A549 (cell line): ENCODE measurements around the gene LCE3D. TPM values are rescaled to one million over a fixed set of nuclear protein-coding genes. Genes with fewer than 3 reads are reported as not detected.
A peak's percentile ranks its signal among the peaks of the same experiment; 100 is the strongest.

Experiments
- ATAC-seq, 2 experiments: fragments of 200-7000 bp in 1 of 2; fragments of >200 bp in 1 of 2; cut with Nextera tagmentation in 1 of 2; cut with Tn5 transposase in 1 of 2; 3 replicates each; pipeline versions ENCODE4 v1.8.0 to v1.9.1; 2018 to 2020; ENCODE audit warnings: mild to moderate bottlenecking in 1 of 2, moderate library complexity in 1 of 2
- CTCF ChIA-PET: fragments of 300-600 bp; sonication (Branson Sonifier 250); formaldehyde crosslinking; extraction: SDS; loops from one replicate; lab custom pipeline; 2021; ENCODE audit warnings: antibody characterized with exemption, inconsistent platforms; lab: Yijun Ruan, JAX
- POLR2A ChIA-PET: fragments of 350-600 bp; formaldehyde crosslinking; extraction: SDS; loops from one replicate; lab custom pipeline; 2021; ENCODE audit warnings: antibody characterized with exemption, inconsistent platforms; lab: Yijun Ruan, JAX
- DNase-seq, 2 experiments: peaks; one replicate each; pipeline versions ENCODE4 v3.0.0 to v3.0.0-alpha.2; 2011 to 2016; ENCODE audit warnings: low read depth in 1 of 2, low spot score in 1 of 2
- FAIRE-seq: peaks from 2 replicates; lab custom pipeline; 2011; peaks lifted over from hg19 to GRCh38; lab: Jason Lieb, UNC
- H3K27ac ChIP-seq, 2 experiments: fragments of >200 bp; sonication (Bioruptor Twin); formaldehyde crosslinking; 3 replicates each; pipeline ENCODE4 v1.5.1; 2016 to 2017
- H3K4me1 ChIP-seq: fragments of >200 bp; sonication (Bioruptor Twin); formaldehyde crosslinking; 3 replicates; pipeline ENCODE4 v1.6.1; 2016
- H3K4me2 ChIP-seq: fragments of >200 bp; sonication (Bioruptor Twin); formaldehyde crosslinking; 3 replicates; pipeline ENCODE4 v1.6.1; 2016
- H3K4me3 ChIP-seq: fragments of >200 bp; sonication (Bioruptor Twin); formaldehyde crosslinking; 3 replicates; pipeline ENCODE4 v1.5.1; 2016
- H3K9me3 ChIP-seq: fragments of >200 bp; sonication (Bioruptor Twin); formaldehyde crosslinking; 3 replicates; pipeline ENCODE4 v1.6.1; 2016
- CEBPB ChIP-seq, 2 experiments: fragments of >200 bp in 1 of 2; sonication (Bioruptor Twin) in 1 of 2; formaldehyde crosslinking in 1 of 2; IDR thresholded peaks; 2 replicates each; pipeline ENCODE4 v1.6.1; 2012 to 2016
- FOSB ChIP-seq: fragments of 250-450 bp; sonication (Bioruptor Pico); IDR thresholded peaks from 2 replicates; pipeline ENCODE4 v1.5.0; 2020; ENCODE audit warnings: mild to moderate bottlenecking, moderate library complexity
- FOSL2 ChIP-seq, 2 experiments: fragments of 450-650 bp in 1 of 2; fragments of >200 bp in 1 of 2; sonication (Bioruptor Twin) in 1 of 2; formaldehyde crosslinking; IDR thresholded peaks; 2 replicates each; pipeline versions ENCODE4 v1.5.0 to v1.6.1; 2016 to 2020; ENCODE audit warnings: mild to moderate bottlenecking in 1 of 2, moderate library complexity in 1 of 2
- HOXB5 ChIP-seq: fragments of 250-450 bp; sonication (Bioruptor Pico); IDR thresholded peaks from 2 replicates; pipeline ENCODE4 v1.5.0; 2020; ENCODE audit warnings: mild to moderate bottlenecking, moderate library complexity
- KDM5A ChIP-seq: fragments of 200-600 bp; sonication (generic); IDR thresholded peaks from 2 replicates; pipeline ENCODE4 v1.6.1; 2016; ENCODE audit warnings: antibody characterized with exemption, mild to moderate bottlenecking
- MAFK ChIP-seq: fragments of 450-650 bp; IDR thresholded peaks from 2 replicates; pipeline ENCODE4 v1.6.1; 2014; ENCODE audit not compliant: partially characterized antibody
- NPAS2 ChIP-seq: fragments of 250-450 bp; sonication (Bioruptor Pico); IDR thresholded peaks from 2 replicates; pipeline ENCODE4 v1.8.0; 2022; ENCODE audit warnings: mild to moderate bottlenecking, moderate library complexity, borderline replicate concordance
- RAD21 ChIP-seq, 2 experiments: fragments of >200 bp in 1 of 2; sonication (Bioruptor Twin) in 1 of 2; formaldehyde crosslinking in 1 of 2; IDR thresholded peaks in 1 of 2; conservative IDR thresholded peaks in 1 of 2; 2 replicates in 1 of 2; 3 replicates in 1 of 2; pipeline ENCODE4 v1.6.1; 2012 to 2018; ENCODE audit warnings: inconsistent platforms in 1 of 2
- RCOR1 ChIP-seq: fragments of 150-350 bp; IDR thresholded peaks from 2 replicates; pipeline ENCODE4 v1.6.1; 2014; ENCODE audit warnings: antibody characterized with exemption, low read length, low read depth
- SMC3 ChIP-seq: fragments of >200 bp; sonication (Bioruptor Twin); formaldehyde crosslinking; IDR thresholded peaks from 3 replicates; pipeline ENCODE4 v1.6.1; 2018; ENCODE audit warnings: inconsistent platforms
- ZNF302 ChIP-seq: fragments of 250-450 bp; sonication (Bioruptor Pico); IDR thresholded peaks from 2 replicates; pipeline ENCODE4 v1.9.0; 2021; ENCODE audit warnings: inconsistent platforms, mild to moderate bottlenecking, moderate library complexity
- WGBS: methylation state at CpG from one replicate; pipeline ENCODE4 v1.1.6; 2017; ENCODE audit errors: missing lambda C conversion rate; 5-methylcytosine and 5-hydroxymethylcytosine counted together
- polyA minus RNA-seq: library from RNA; depleted of rRNA, polyadenylated mRNA; stranded (reverse); fragments of >200 nt; gene quantifications from 2 replicates; pipeline ENCODE4 v1.2.3, GENCODE V29; 2011; rRNA and poly(A)+ RNA removed
- polyA plus RNA-seq, 4 experiments: library from polyadenylated mRNA; depleted of rRNA in 3 of 4; stranded (reverse); fragments of >200 nt; fragmentation: RNase III in 1 of 4; extraction: RNeasy Plus Mini Kit Qiagen cat#74134 plus additional on column Dnase treatment in 1 of 4; gene quantifications; 2 replicates in 3 of 4; 3 replicates in 1 of 4; pipeline ENCODE4 v1.2.3, GENCODE V29; 2011 to 2017
- TF ChIP-seq, protein P1 (sequence below): fragments of 250-450 bp; sonication (Bioruptor Pico); IDR thresholded peaks from 2 replicates; pipeline ENCODE4 v1.5.0; 2021; ENCODE audit warnings: mild to moderate bottlenecking, moderate library complexity, borderline replicate concordance
- TF ChIP-seq, protein P2 (sequence below): IDR thresholded peaks from 2 replicates; pipeline ENCODE4 v1.6.1; 2012; ENCODE audit warnings: low read depth, borderline replicate concordance
- TF ChIP-seq, protein P3 (sequence below): fragments of >200 bp; sonication (Bioruptor Twin); formaldehyde crosslinking; IDR thresholded peaks from 3 replicates; pipeline ENCODE4 v1.6.1; 2016
- TF ChIP-seq, protein P4 (sequence below): fragments of >200 bp; sonication (Bioruptor Twin); formaldehyde crosslinking; IDR thresholded peaks from 2 replicates; pipeline ENCODE4 v1.6.1; 2016
- TF ChIP-seq, protein P5 (sequence below): fragments of >200 bp; sonication (Bioruptor Twin); formaldehyde crosslinking; IDR thresholded peaks from 3 replicates; pipeline ENCODE4 v1.5.1; 2016

The LCE3D gene, protein sequence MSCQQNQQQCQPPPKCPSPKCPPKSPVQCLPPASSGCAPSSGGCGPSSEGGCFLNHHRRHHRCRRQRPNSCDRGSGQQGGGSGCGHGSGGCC
- polyA plus RNA-seq (2011; rRNA removed) (0.23 and 0.36 TPM in 2 replicates), polyA plus RNA-seq (2017; fragmentation: RNase III; extraction: RNeasy Plus Mini Kit Qiagen cat#74134 plus additional on column Dnase treatment) (0.18 to 0.39 TPM (median 0.18 TPM) in 3 replicates), polyA minus RNA-seq (not detected in 2 replicates)
- 0.32 and 0.74 TPM in 2 replicates for polyA plus RNA-seq (2012; cell fraction: cytosol; rRNA removed)
- polyA plus RNA-seq (2012; cell fraction: nucleus; rRNA removed), result 0.38 and 0.62 TPM in 2 replicates

DNA sequence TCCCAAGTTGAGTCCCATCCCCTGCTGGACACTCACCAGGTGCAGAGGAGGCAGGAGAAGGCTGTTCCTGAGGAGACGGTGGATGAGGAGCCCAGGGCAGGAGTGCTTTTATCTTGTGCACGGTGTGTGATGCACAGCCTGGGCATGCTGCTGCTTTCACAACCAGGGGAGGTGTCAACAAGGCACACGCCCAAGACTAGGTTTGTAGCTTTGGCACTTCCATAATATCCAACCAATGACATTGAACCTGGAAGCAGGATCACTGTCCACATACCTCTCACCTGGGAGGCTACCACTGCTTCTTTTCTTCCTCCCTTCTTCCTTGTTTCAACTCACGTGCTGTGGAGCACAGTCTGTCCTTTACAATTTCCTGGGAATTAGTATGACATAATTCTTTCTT lies at the start of gene LCE3D:
LCE3D (minus strand) TSS at position 84 of the 400 bp plus-strand sequence. CDS start 580 bp downstream, outside the sequence.
- Histone ChIP-seq H3K4me1 (peaks cover 4% of the 10 kb centered on the region; the same call in 1 of the 3 replicates), H3K4me2 (no peak within 1 kb of the TSS), H3K27ac (no peak within 1 kb of the TSS; a peak in 1 of 6 replicates), H3K4me3 (no peak within 1 kb of the TSS), H3K9me3 (no peaks in the 10 kb centered on the region)
- WGBS, result 17% methylated on average over 4 of the region's 4 CpGs
- ChIA-PET CTCF (interaction anchor here (0.6 to 0.9 kb wide), 3 partner anchors 9 to 79 kb away, joined by 3 to 4 read pairs (median 3); partner anchors contain the start of gene LCE3A), POLR2A (no interaction called here)
- ATAC-seq (no peak; a peak in 1 of 6 replicates), DNase-seq (no peak), FAIRE-seq (no peak)
- TF ChIP-seq KDM5A, result no peak
- TF ChIP-seq HOXB5 (CRISPR knock-in tag), result no peak
- TF ChIP-seq RAD21 (conservative IDR thresholded peaks at IDR 0.05 in 1 of 2, IDR thresholded peaks at IDR 0.05 in 1 of 2), result no peak
- no peak for TF ChIP-seq MAFK

DNA sequence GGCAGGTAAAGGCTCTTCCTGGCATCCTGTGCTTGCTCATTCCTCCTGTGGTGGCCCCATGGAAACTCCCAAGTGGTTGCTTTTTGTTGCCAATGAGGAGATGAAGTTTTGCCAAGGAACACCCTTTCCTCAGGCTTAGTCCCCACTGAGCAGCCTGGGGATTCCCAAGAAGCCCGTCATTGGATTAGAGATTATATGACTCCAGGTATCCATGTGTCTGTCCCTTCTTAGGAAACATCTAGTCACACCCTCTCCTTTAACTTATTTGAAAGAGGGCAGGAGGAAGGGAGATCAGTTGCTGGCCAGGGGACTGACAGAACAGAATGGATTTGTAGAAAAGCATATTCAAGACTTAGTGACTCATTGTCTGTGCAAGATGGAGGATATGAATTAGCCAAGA lies 46.4 kb upstream of the LCE3D start:
- FAIRE-seq (no peak), ATAC-seq (no peak), DNase-seq (no peak)
- Histone ChIP-seq H3K9me3 (no peaks in the 10 kb centered on the region), H3K4me3 (no peak overlapping the region), H3K4me2 (no peak overlapping the region), H3K4me1 (no peaks in the 10 kb centered on the region), H3K27ac (no peak overlapping the region)
- WGBS, result 8% methylated on average over 1 of the region's 1 CpG
- ChIA-PET POLR2A (no interaction called here), CTCF (no interaction called here)
- TF ChIP-seq, protein P1, sequence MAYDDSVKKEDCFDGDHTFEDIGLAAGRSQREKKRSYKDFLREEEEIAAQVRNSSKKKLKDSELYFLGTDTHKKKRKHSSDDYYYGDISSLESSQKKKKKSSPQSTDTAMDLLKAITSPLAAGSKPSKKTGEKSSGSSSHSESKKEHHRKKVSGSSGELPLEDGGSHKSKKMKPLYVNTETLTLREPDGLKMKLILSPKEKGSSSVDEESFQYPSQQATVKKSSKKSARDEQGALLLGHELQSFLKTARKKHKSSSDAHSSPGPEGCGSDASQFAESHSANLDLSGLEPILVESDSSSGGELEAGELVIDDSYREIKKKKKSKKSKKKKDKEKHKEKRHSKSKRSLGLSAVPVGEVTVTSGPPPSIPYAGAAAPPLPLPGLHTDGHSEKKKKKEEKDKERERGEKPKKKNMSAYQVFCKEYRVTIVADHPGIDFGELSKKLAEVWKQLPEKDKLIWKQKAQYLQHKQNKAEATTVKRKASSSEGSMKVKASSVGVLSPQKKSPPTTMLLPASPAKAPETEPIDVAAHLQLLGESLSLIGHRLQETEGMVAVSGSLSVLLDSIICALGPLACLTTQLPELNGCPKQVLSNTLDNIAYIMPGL, result no peak
- TF ChIP-seq NPAS2, result no peak
- no peak for TF ChIP-seq FOSB
- TF ChIP-seq MAFK, result no peak
- TF ChIP-seq, protein P2, sequence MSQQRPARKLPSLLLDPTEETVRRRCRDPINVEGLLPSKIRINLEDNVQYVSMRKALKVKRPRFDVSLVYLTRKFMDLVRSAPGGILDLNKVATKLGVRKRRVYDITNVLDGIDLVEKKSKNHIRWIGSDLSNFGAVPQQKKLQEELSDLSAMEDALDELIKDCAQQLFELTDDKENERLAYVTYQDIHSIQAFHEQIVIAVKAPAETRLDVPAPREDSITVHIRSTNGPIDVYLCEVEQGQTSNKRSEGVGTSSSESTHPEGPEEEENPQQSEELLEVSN, result no peak
- TF ChIP-seq CEBPB (IDR thresholded peaks at IDR 0.05), result no peak
- TF ChIP-seq RCOR1, result no peak
- TF ChIP-seq, protein P3, sequence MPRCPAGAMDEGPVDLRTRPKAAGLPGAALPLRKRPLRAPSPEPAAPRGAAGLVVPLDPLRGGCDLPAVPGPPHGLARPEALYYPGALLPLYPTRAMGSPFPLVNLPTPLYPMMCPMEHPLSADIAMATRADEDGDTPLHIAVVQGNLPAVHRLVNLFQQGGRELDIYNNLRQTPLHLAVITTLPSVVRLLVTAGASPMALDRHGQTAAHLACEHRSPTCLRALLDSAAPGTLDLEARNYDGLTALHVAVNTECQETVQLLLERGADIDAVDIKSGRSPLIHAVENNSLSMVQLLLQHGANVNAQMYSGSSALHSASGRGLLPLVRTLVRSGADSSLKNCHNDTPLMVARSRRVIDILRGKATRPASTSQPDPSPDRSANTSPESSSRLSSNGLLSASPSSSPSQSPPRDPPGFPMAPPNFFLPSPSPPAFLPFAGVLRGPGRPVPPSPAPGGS, result no peak
- no peak for TF ChIP-seq ZNF302
- TF ChIP-seq KDM5A, result no peak
- TF ChIP-seq FOSL2 (IDR thresholded peaks at IDR 0.05), result no peak
- no peak for TF ChIP-seq FOSL2 (CRISPR knock-in tag; IDR thresholded peaks at IDR 0.05)

DNA sequence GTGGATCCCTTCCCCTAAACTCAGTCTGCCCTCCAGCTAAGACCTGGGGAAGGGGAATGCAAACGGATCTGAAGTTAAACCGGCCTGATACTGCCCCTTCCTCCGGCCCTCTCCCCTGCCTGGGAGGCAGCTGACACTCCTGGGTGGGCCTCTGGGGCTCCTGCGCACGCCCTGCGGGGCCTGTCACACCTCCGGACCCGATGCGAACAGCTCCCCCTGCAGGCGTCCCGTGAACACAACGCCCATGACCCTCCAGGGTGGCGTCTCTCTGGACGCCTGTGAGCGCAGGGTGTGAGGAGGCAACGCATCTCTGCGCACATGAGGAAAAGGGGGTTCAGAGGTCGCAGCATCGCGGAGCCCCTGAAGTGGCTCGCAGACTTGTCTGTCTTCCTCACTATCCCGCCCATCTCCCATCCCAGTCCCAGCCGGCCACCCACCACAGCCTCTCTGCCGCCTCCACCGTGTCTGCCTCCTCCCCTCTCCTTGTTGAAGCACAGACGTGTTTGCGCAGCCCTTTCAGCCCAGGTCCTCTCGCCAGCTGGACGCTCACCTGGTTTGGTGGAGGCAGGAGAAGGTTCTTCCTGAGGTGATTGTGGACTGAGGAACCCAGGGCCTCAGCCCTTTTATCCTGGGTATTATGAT lies 43.0 kb upstream of the LCE3D start:
- 56% methylated on average over 26 of the region's 29 CpGs for WGBS
- CTCF ChIA-PET, result interaction anchor here (0.8 to 1.5 kb wide), 2 partner anchors 22 to 43 kb away, joined by 3 read pairs; partner anchors contain the start of gene LCE3D

More for the DNA sequence above, 43.0 kb upstream of the LCE3D start:
- no peak overlapping the region for H3K4me2 ChIP-seq
- peak; percentile 54 to 92; a peak in 4 of 6 replicates for ATAC-seq
- FAIRE-seq, result no peak
- TF ChIP-seq, protein P4, sequence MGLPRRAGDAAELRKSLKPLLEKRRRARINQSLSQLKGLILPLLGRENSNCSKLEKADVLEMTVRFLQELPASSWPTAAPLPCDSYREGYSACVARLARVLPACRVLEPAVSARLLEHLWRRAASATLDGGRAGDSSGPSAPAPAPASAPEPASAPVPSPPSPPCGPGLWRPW, result no peak
- no peak for TF ChIP-seq SMC3
- TF ChIP-seq, protein P5, sequence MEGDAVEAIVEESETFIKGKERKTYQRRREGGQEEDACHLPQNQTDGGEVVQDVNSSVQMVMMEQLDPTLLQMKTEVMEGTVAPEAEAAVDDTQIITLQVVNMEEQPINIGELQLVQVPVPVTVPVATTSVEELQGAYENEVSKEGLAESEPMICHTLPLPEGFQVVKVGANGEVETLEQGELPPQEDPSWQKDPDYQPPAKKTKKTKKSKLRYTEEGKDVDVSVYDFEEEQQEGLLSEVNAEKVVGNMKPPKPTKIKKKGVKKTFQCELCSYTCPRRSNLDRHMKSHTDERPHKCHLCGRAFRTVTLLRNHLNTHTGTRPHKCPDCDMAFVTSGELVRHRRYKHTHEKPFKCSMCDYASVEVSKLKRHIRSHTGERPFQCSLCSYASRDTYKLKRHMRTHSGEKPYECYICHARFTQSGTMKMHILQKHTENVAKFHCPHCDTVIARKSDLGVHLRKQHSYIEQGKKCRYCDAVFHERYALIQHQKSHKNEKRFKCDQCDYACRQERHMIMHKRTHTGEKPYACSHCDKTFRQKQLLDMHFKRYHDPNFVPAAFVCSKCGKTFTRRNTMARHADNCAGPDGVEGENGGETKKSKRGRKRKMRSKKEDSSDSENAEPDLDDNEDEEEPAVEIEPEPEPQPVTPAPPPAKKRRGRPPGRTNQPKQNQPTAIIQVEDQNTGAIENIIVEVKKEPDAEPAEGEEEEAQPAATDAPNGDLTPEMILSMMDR, result peak; percentile 6; the same call in 1 of the 3 replicates
- TF ChIP-seq, all 56 proteins: peak for 1
- Histone ChIP-seq H3K9me3 (no peaks in the 10 kb centered on the region), H3K4me3 (no peak overlapping the region), H3K27ac (no peak overlapping the region), H3K4me1 (no peaks in the 10 kb centered on the region)
- no peak for DNase-seq
- POLR2A ChIA-PET, result no interaction called here
